Neural progenitor cell (in vitro differentiated cells): ENCODE data around the gene ITIH6. TPM values are rescaled to one million over a fixed set of nuclear protein-coding genes. Genes with fewer than 3 reads are reported as not detected.
"Not testable (repeated sequence)": the region's sequence is repeated elsewhere in the genome, so short reads cannot be mapped to it uniquely, and the experiment has no call there.

Experiments
- DNase-seq: peaks from one replicate; pipeline ENCODE4 v3.0.0-alpha.2; 2016; ENCODE audit warnings: low spot score
- H2AFZ ChIP-seq: fragments of 200-600 bp; sonication (generic); replicated peaks from 2 replicates; pipeline ENCODE4 v1.6.1; 2016; ENCODE audit warnings: antibody characterized with exemption
- H3F3A ChIP-seq: fragments of 200-600 bp; sonication (generic); 2 replicates; pipeline ENCODE4 v1.6.1; 2016; ENCODE audit warnings: antibody characterized with exemption, low read depth
- H3K27ac ChIP-seq: fragments of 200-600 bp; sonication (generic); 2 replicates; pipeline ENCODE4 v1.5.1; 2016; ENCODE audit warnings: mild to moderate bottlenecking
- H3K27me3 ChIP-seq: fragments of 200-600 bp; sonication (generic); 2 replicates; pipeline ENCODE4 v1.6.1; 2016; ENCODE audit warnings: mild to moderate bottlenecking, moderate library complexity
- H3K36me3 ChIP-seq: fragments of 200-600 bp; sonication (generic); 2 replicates; pipeline ENCODE4 v1.5.1; 2016
- H3K4me1 ChIP-seq: fragments of 200-600 bp; sonication (generic); 2 replicates; pipeline ENCODE4 v1.6.1; 2016; ENCODE audit warnings: mixed run types
- H3K4me2 ChIP-seq: fragments of 200-600 bp; sonication (generic); 2 replicates; pipeline ENCODE4 v1.6.1; 2016
- H3K4me3 ChIP-seq: fragments of 200-600 bp; sonication (generic); 2 replicates; pipeline ENCODE4 v1.5.1; 2016
- H3K79me2 ChIP-seq: fragments of 200-600 bp; sonication (generic); 2 replicates; pipeline ENCODE4 v1.6.1; 2016; ENCODE audit warnings: low read depth
- H3K9ac ChIP-seq: fragments of 200-600 bp; sonication (generic); 2 replicates; pipeline ENCODE4 v1.6.1; 2016
- H3K9me3 ChIP-seq: fragments of 200-600 bp; sonication (generic); 2 replicates; pipeline ENCODE4 v1.5.1; 2016; ENCODE audit warnings: low read depth
- H4K20me1 ChIP-seq: fragments of 200-600 bp; sonication (generic); 2 replicates; pipeline ENCODE4 v1.6.1; 2016; ENCODE audit warnings: low read depth
- H3K27ac Mint-ChIP-seq: 3 replicates; pipeline ENCODE4 v1.8.0; 2021; ENCODE audit warnings: mixed read lengths
- H3K27me3 Mint-ChIP-seq: 2 replicates; pipeline ENCODE4 v1.8.0; 2022; ENCODE audit warnings: low read depth, mild to moderate bottlenecking, inconsistent platforms, moderate library complexity, mixed read lengths; ENCODE audit not compliant: insufficient read depth
- H3K36me3 Mint-ChIP-seq: 3 replicates; pipeline ENCODE4 v1.8.0; 2021; ENCODE audit warnings: mixed read lengths
- H3K4me1 Mint-ChIP-seq: 3 replicates; pipeline ENCODE4 v1.8.0; 2021; ENCODE audit warnings: mixed read lengths
- H3K4me3 Mint-ChIP-seq: 3 replicates; pipeline ENCODE4 v1.8.0; 2021; ENCODE audit warnings: mild to moderate bottlenecking, moderate library complexity, mixed read lengths
- H3K9me3 Mint-ChIP-seq: 3 replicates; pipeline ENCODE4 v1.8.0; 2020; ENCODE audit warnings: mixed read lengths
- CTCF ChIP-seq: fragments of 200-600 bp; sonication (generic); IDR thresholded peaks from 2 replicates; pipeline ENCODE4 v1.5.1; 2017; ENCODE audit warnings: antibody characterized with exemption, mild to moderate bottlenecking
- EZH2 ChIP-seq: fragments of 200-600 bp; sonication (generic); IDR thresholded peaks from 2 replicates; pipeline ENCODE4 v1.6.1; 2017; ENCODE audit warnings: antibody characterized with exemption, mild to moderate bottlenecking, moderate library complexity
- EZH2phosphoT487 ChIP-seq: fragments of 200-600 bp; sonication (generic); IDR thresholded peaks from 2 replicates; pipeline ENCODE4 v1.6.1; 2017; ENCODE audit warnings: antibody characterized with exemption
- total RNA-seq: library from RNA; depleted of rRNA; stranded (reverse); fragments of >200 nt; gene quantifications from 2 replicates; pipeline ENCODE4 v1.2.3, GENCODE V29; 2015; ENCODE audit warnings: low replicate concordance

Gene ITIH6
- 0.03 TPM in 1 of 2 replicates, not detected in the other for total RNA-seq

GRCh38 chrX:54798137-54798536, at the start of gene ITIH6:
ITIH6 (minus strand) TSS chrX:54798255; CDS start chrX:54798210, 45 bp downstream.
- TF ChIP-seq CTCF (no peak), EZH2 (no peak), EZH2phosphoT487 (no peak)
- H3K4me3 ChIP-seq: no peak within 1 kb of the TSS
- peaks cover 2% of the 10 kb centered on the region for H3K27me3 Mint-ChIP-seq
- peaks cover 2% of the 10 kb centered on the region for H3K9me3 Mint-ChIP-seq
- no peak within 1 kb of the TSS for H3K4me2 ChIP-seq
- no peaks in the 10 kb centered on the region for H3F3A ChIP-seq
- H3K36me3 ChIP-seq: no peaks in the 10 kb centered on the region
- no peaks in the 10 kb centered on the region for H3K9me3 ChIP-seq
- H3K27me3 ChIP-seq: no peaks in the 10 kb centered on the region
- H3K9ac ChIP-seq: no peak within 1 kb of the TSS
- no peaks in the 10 kb centered on the region for H3K4me1 ChIP-seq
- H3K27ac Mint-ChIP-seq: no peak within 1 kb of the TSS
- no peaks in the 10 kb centered on the region for H3K79me2 ChIP-seq
- H3K36me3 Mint-ChIP-seq: no peaks in the 10 kb centered on the region
- no peaks in the 10 kb centered on the region for H4K20me1 ChIP-seq
- H2AFZ ChIP-seq: no peak within 1 kb of the TSS
- H3K27ac ChIP-seq: no peak within 1 kb of the TSS
- no peak for DNase-seq
- H3K4me3 Mint-ChIP-seq: no peak within 1 kb of the TSS
- H3K4me1 Mint-ChIP-seq: no peaks in the 10 kb centered on the region

- H3K4me1 ChIP-seq, H2AFZ ChIP-seq, H3K4me3 Mint-ChIP-seq, H3K36me3 ChIP-seq, H3K27me3 ChIP-seq, H3K27ac ChIP-seq, H3K9me3 Mint-ChIP-seq, H3K4me2 ChIP-seq, H3K4me3 ChIP-seq, H4K20me1 ChIP-seq, H3K9me3 ChIP-seq, DNase-seq, H3K27ac Mint-ChIP-seq, H3K36me3 Mint-ChIP-seq, H3K79me2 ChIP-seq, H3F3A ChIP-seq, H3K9ac ChIP-seq, H3K27me3 Mint-ChIP-seq, H3K4me1 Mint-ChIP-seq: not testable (repeated sequence)
Measured at GRCh38 chrX:54847700-54848099, 49.6 kb upstream of the ITIH6 start.

GRCh38 chrX:54843050-54843449, 45.0 kb upstream of the ITIH6 start:
- Mint-ChIP-seq H3K4me3 (no peak overlapping the region), H3K27ac (no peak overlapping the region), H3K36me3 (no peaks in the 10 kb centered on the region), H3K27me3 (no peaks in the 10 kb centered on the region), H3K9me3 (peaks cover 3% of the 10 kb centered on the region), H3K4me1 (peaks cover 15% of the 10 kb centered on the region)
- no peak overlapping the region for H3K4me3 ChIP-seq
- no peak overlapping the region for H3K27ac ChIP-seq
- no peaks in the 10 kb centered on the region for H4K20me1 ChIP-seq
- no peak overlapping the region for H3K9ac ChIP-seq
- H3K9me3 ChIP-seq: no peaks in the 10 kb centered on the region
- TF ChIP-seq CTCF (no peak), EZH2phosphoT487 (no peak), EZH2 (no peak)
- H3F3A ChIP-seq: peaks cover 5% of the 10 kb centered on the region
- no peaks in the 10 kb centered on the region for H3K36me3 ChIP-seq
- no peak for DNase-seq
- H3K27me3 ChIP-seq: no peaks in the 10 kb centered on the region
- peaks cover 11% of the 10 kb centered on the region for H3K4me1 ChIP-seq
- H3K79me2 ChIP-seq: no peaks in the 10 kb centered on the region
- no peak overlapping the region for H2AFZ ChIP-seq
- no peak overlapping the region for H3K4me2 ChIP-seq

- Mint-ChIP-seq H3K9me3 (no peaks in the 10 kb centered on the region), H3K4me3 (no peak overlapping the region), H3K27me3 (no peaks in the 10 kb centered on the region), H3K4me1 (peaks cover 15% of the 10 kb centered on the region), H3K36me3 (no peaks in the 10 kb centered on the region), H3K27ac (no peak overlapping the region)
- DNase-seq: no peak
- H3K27ac ChIP-seq: no peak overlapping the region
- TF ChIP-seq EZH2: no peak
- TF ChIP-seq EZH2phosphoT487: no peak
- TF ChIP-seq CTCF: no peak
- peaks cover 5% of the 10 kb centered on the region for H3F3A ChIP-seq
- H3K36me3 ChIP-seq: no peaks in the 10 kb centered on the region
- H3K4me3 ChIP-seq: no peak overlapping the region
- H2AFZ ChIP-seq: no peak overlapping the region
- H3K27me3 ChIP-seq: no peaks in the 10 kb centered on the region
- H3K4me2 ChIP-seq: no peak overlapping the region
- peaks cover 11% of the 10 kb centered on the region for H3K4me1 ChIP-seq
- H3K9me3 ChIP-seq: no peaks in the 10 kb centered on the region
- no peak overlapping the region for H3K9ac ChIP-seq
- no peaks in the 10 kb centered on the region for H4K20me1 ChIP-seq
- H3K79me2 ChIP-seq: no peaks in the 10 kb centered on the region
Measured at GRCh38 chrX:54842607-54843006, 44.6 kb upstream of the ITIH6 start.

GRCh38 chrX:54841184-54841874, 43.3 kb upstream of the ITIH6 start:
- peak overlapping the region; percentile 87 for H3K27ac Mint-ChIP-seq
- Histone ChIP-seq H3K27ac (peak overlapping the region; percentile 78), H3K4me2 (peak overlapping the region; percentile 10), H3K4me1 (peaks cover 11% of the 10 kb centered on the region)
- DNase-seq: peak; percentile 63
- H3K4me3 Mint-ChIP-seq: peak overlapping the region; percentile 62
- H2AFZ ChIP-seq, H3K36me3 Mint-ChIP-seq, H3K27me3 ChIP-seq, H3K9ac ChIP-seq, H3F3A ChIP-seq, H3K36me3 ChIP-seq, H3K27me3 Mint-ChIP-seq, H3K79me2 ChIP-seq, H3K9me3 ChIP-seq, H4K20me1 ChIP-seq, H3K4me3 ChIP-seq, H3K9me3 Mint-ChIP-seq: not testable (repeated sequence)
- H3K4me1 Mint-ChIP-seq: peaks cover 15% of the 10 kb centered on the region
